Neural crest cell (in vitro differentiated cells): ENCODE measurements around the gene SLC22A4. TPM values are rescaled to one million over a fixed set of nuclear protein-coding genes. Genes with fewer than 3 reads are reported as not detected.
A peak's percentile ranks its signal among the peaks of the same experiment; 100 is the strongest.

ENCODE experiments used
- DNase-seq: peaks from one replicate; pipeline ENCODE4 v3.0.0; 2021; ENCODE audit warnings: low read depth, mixed read lengths, low spot score
- H3K27ac Mint-ChIP-seq: one replicate; pipeline ENCODE4 v1.8.0; 2021; ENCODE audit warnings: mild to moderate bottlenecking, mixed read lengths; ENCODE audit not compliant: unreplicated experiment
- H3K27me3 Mint-ChIP-seq: 2 replicates; pipeline ENCODE4 v1.8.0; 2021; ENCODE audit warnings: low read depth, mild to moderate bottlenecking, mixed read lengths
- H3K36me3 Mint-ChIP-seq: 2 replicates; pipeline ENCODE4 v1.8.0; 2021; ENCODE audit warnings: low read depth, mild to moderate bottlenecking, mixed read lengths
- H3K4me1 Mint-ChIP-seq: 2 replicates; pipeline ENCODE4 v1.8.0; 2021; ENCODE audit warnings: mixed read lengths
- H3K4me3 Mint-ChIP-seq: one replicate; pipeline ENCODE4 v1.8.0; 2021; ENCODE audit warnings: mild to moderate bottlenecking, mixed read lengths
- H3K9me3 Mint-ChIP-seq: 2 replicates; pipeline ENCODE4 v1.8.0; 2021; ENCODE audit warnings: mixed read lengths
- long read RNA-seq: library from polyadenylated mRNA; unstranded; transcript quantifications from one replicate; pipeline ENCODE4 v2.0.0, GENCODE V29; 2020
- total RNA-seq: library from RNA; stranded (reverse); gene quantifications from 2 replicates; pipeline ENCODE4 v1.2.1, GENCODE V29; 2021
- TF ChIP-seq, protein P1 (sequence below): fragments of 200-600 bp; sonication (generic); conservative IDR thresholded peaks from 2 replicates; pipeline ENCODE4 v1.5.0; 2021; ENCODE audit warnings: antibody characterized with exemption, mild to moderate bottlenecking

SLC22A4 gene
- 0.47 and 0.68 TPM in 2 replicates for total RNA-seq
- long read RNA-seq, partial matches to known transcripts, result 0 of 2 reads
- long read RNA-seq, other reads (novel, unspliced or antisense), result 2 of 2 reads

DNA sequence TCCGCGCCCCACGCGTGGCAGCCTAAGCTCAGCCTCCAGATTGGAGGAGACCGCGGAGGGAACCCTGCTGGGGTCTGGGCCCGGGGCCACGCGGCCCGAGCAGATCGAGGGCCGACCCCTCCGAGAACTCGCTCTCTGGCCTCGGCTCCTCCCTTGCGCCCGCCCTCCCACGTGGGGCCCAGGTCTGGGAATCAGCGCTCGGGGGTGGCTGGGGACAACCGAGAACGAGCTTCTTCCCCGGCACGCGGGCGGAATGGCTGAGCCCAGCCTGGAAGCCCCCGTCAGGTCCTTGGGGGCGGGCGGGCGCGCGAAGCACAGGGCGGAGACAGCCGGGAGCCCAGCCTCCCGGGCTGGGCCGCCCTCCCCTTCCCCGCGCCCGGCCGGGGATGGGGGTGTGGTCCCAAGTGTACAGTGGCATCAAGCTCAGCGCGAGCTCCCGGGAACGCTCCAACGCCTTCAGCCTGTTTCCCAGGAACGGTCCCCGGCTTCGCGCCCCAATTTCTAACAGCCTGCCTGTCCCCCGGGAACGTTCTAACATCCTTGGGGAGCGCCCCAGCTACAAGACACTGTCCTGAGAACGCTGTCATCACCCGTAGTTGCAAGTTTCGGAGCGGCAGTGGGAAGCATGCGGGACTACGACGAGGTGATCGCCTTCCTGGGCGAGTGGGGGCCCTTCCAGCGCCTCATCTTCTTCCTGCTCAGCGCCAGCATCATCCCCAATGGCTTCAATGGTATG, at the start of gene SLC22A4:
TSS of gene SLC22A4 (plus strand) at position 403 of the 736 bp plus-strand sequence. CDS start at position 626, 223 bp downstream.
- peak; percentile 89 for DNase-seq
- TF ChIP-seq, protein P1, sequence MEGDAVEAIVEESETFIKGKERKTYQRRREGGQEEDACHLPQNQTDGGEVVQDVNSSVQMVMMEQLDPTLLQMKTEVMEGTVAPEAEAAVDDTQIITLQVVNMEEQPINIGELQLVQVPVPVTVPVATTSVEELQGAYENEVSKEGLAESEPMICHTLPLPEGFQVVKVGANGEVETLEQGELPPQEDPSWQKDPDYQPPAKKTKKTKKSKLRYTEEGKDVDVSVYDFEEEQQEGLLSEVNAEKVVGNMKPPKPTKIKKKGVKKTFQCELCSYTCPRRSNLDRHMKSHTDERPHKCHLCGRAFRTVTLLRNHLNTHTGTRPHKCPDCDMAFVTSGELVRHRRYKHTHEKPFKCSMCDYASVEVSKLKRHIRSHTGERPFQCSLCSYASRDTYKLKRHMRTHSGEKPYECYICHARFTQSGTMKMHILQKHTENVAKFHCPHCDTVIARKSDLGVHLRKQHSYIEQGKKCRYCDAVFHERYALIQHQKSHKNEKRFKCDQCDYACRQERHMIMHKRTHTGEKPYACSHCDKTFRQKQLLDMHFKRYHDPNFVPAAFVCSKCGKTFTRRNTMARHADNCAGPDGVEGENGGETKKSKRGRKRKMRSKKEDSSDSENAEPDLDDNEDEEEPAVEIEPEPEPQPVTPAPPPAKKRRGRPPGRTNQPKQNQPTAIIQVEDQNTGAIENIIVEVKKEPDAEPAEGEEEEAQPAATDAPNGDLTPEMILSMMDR, result peak; percentile 4
- peak within 1 kb of the TSS; percentile 99 for H3K27ac Mint-ChIP-seq
- peaks cover 17% of the 10 kb centered on the region for H3K4me1 Mint-ChIP-seq
- peak within 1 kb of the TSS; percentile 91 for H3K4me3 Mint-ChIP-seq
- H3K27me3 Mint-ChIP-seq, result peaks cover 26% of the 10 kb centered on the region
- H3K9me3 Mint-ChIP-seq, result no peaks in the 10 kb centered on the region
- H3K36me3 Mint-ChIP-seq, result no peaks in the 10 kb centered on the region

DNA sequence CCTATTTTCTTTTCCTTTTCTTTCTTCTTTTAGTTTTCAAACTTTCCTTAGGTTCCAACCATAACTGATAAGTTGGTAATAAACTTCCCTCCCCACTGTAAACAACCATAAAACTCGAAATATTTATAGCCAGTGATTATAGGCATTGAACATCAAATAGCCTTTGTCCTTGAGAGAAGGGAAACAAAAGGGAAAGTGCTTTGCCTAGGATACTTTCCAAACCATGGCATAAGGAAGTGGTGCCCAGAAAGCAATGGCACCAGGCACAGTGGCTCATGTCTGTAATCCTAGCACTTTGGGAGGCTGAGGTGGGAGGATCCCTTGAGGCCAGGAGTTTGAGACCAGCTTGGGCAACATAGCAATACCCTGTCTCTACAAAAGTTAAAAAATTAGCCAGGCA, 48.6 kb upstream of the SLC22A4 start:
- H3K27ac Mint-ChIP-seq, result no peak overlapping the region
- TF ChIP-seq, protein P1, result no peak
- H3K4me3 Mint-ChIP-seq, result no peak overlapping the region
- peaks cover 9% of the 10 kb centered on the region for H3K36me3 Mint-ChIP-seq
- peaks cover 19% of the 10 kb centered on the region for H3K9me3 Mint-ChIP-seq
- no peaks in the 10 kb centered on the region for H3K4me1 Mint-ChIP-seq
- no peak for DNase-seq
- H3K27me3 Mint-ChIP-seq, result no peaks in the 10 kb centered on the region

DNA sequence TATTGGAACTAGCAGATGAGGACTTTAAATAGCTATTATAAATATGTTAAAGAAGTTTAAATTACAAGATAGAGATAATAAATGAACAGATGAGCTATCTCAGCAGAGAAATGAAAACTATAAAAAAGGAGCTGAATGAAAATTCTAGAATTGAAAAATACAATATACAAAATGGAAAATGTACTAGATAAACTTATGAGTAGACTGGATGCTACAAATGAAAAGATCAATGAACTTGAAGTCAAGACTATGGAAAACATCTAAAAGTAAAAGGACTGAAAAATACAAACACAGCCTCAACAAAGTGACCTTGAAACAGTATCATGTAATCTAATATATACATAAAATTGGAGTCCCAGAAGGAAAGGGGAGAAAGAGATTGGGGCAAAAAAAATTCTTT, 47.4 kb upstream of the SLC22A4 start:
- Mint-ChIP-seq H3K4me1 (no peaks in the 10 kb centered on the region), H3K36me3 (peaks cover 9% of the 10 kb centered on the region), H3K27me3 (no peaks in the 10 kb centered on the region), H3K27ac (no peak overlapping the region), H3K4me3 (no peak overlapping the region), H3K9me3 (peaks cover 12% of the 10 kb centered on the region)
- TF ChIP-seq, protein P1, result no peak
- no peak for DNase-seq

DNA sequence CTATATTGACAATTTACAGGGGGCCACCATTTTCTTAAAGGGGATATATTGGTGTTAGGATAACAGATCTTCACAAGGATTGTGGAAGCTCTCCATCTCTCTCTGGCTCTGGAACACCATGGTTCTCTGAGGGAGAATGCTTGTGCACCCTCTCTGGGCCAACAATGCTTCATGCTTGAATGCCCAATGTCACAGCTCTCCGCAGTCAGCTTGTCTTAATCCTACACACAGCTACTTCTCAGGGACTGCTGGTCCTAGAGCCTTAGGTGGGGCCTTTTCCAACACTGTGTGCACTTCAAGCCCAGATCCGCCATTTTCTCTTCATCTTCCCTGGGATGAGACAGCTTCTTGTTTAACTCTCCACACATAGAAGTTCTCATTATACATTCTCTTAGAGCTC, 43.6 kb upstream of the SLC22A4 start:
- H3K27me3 Mint-ChIP-seq, result no peaks in the 10 kb centered on the region
- H3K4me1 Mint-ChIP-seq, result no peaks in the 10 kb centered on the region
- TF ChIP-seq, protein P1, result no peak
- H3K9me3 Mint-ChIP-seq, result no peaks in the 10 kb centered on the region
- H3K4me3 Mint-ChIP-seq, result no peak overlapping the region
- DNase-seq, result no peak
- no peaks in the 10 kb centered on the region for H3K36me3 Mint-ChIP-seq
- H3K27ac Mint-ChIP-seq, result no peak overlapping the region

DNA sequence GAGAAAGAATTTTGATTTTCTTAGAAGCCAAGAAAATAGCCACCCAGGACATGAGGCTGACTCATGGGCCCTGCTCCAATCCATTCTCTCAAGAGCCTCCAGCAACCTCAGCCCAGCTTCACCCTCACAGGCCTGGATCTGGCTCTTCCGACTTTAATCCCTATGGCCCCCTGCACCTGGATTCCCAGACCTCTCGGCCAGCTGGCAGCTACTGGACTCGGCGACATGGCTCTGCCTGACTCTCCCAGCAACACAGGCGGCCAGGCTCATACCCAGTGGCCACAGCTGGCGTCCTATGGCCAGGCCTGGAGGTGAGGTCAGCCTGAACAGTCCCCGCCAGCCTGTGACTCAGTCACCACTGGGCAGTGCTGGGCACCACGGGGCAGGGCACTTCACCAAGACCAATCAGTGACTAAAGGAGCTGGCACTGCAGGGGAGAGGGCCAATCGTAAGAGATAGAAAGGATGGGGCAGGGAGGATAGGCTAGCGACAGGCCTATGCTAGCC, 42.9 kb upstream of the SLC22A4 start:
- DNase-seq, result no peak
- TF ChIP-seq, protein P1, result no peak
- H3K27ac Mint-ChIP-seq, result no peak overlapping the region
- no peaks in the 10 kb centered on the region for H3K9me3 Mint-ChIP-seq
- H3K27me3 Mint-ChIP-seq, result no peaks in the 10 kb centered on the region
- no peak overlapping the region for H3K4me3 Mint-ChIP-seq
- no peaks in the 10 kb centered on the region for H3K4me1 Mint-ChIP-seq
- H3K36me3 Mint-ChIP-seq, result no peaks in the 10 kb centered on the region
